ENCODE measurements around the gene HIP1. TPM values are rescaled to one million over a fixed set of nuclear protein-coding genes. Genes with fewer than 3 reads are reported as not detected.
"Not testable (repeated sequence)": the region's sequence is repeated elsewhere in the genome, so short reads cannot be mapped to it uniquely, and the experiment has no call there.

Gene HIP1
- total RNA-seq, 1 donor from 2014 or later, result 65.5 TPM

GRCh38 chr7:75689246-75690099 lies 49.3 kb downstream of the HIP1 start:
- Mint-ChIP-seq H3K4me3 (ENCODE audit: unreplicated experiment) (no peak overlapping the region), H3K27me3 (ENCODE audit: unreplicated experiment) (peaks cover 2% of the 10 kb centered on the region), H3K9me3 (ENCODE audit: unreplicated experiment) (peaks cover 4% of the 10 kb centered on the region), H3K27ac (ENCODE audit: unreplicated experiment) (no peak overlapping the region), H3K4me1 (ENCODE audit: low read depth, unreplicated experiment) (no peaks in the 10 kb centered on the region), H3K36me3 (ENCODE audit: unreplicated experiment) (no peaks in the 10 kb centered on the region)
- no peak for TF ChIP-seq CTCF (IDR thresholded peaks at IDR 0.05; ENCODE audit: partially characterized antibody, unreplicated experiment)
- DNase-seq, result no peak

GRCh38 chr7:75688200-75689136 lies 50.3 kb downstream of the HIP1 start:
- Mint-ChIP-seq H3K4me3 (ENCODE audit: unreplicated experiment) (no peak overlapping the region), H3K27me3 (ENCODE audit: unreplicated experiment) (peaks cover 2% of the 10 kb centered on the region), H3K27ac (ENCODE audit: unreplicated experiment) (no peak overlapping the region), H3K9me3 (ENCODE audit: unreplicated experiment) (peaks cover 2% of the 10 kb centered on the region), H3K4me1 (ENCODE audit: low read depth, unreplicated experiment) (no peaks in the 10 kb centered on the region), H3K36me3 (ENCODE audit: unreplicated experiment) (no peaks in the 10 kb centered on the region)
- peak; percentile 26 for DNase-seq
- no peak for TF ChIP-seq CTCF (IDR thresholded peaks at IDR 0.05; ENCODE audit: partially characterized antibody, unreplicated experiment)

- Mint-ChIP-seq H3K36me3 (ENCODE audit: unreplicated experiment) (no peaks in the 10 kb centered on the region), H3K27me3 (ENCODE audit: unreplicated experiment) (peaks cover 2% of the 10 kb centered on the region), H3K4me1 (ENCODE audit: low read depth, unreplicated experiment) (no peaks in the 10 kb centered on the region), H3K27ac (ENCODE audit: unreplicated experiment) (no peak overlapping the region), H3K4me3 (ENCODE audit: unreplicated experiment) (no peak overlapping the region), H3K9me3 (ENCODE audit: unreplicated experiment) (peaks cover 2% of the 10 kb centered on the region)
- TF ChIP-seq CTCF (IDR thresholded peaks at IDR 0.05; ENCODE audit: partially characterized antibody, unreplicated experiment), result no peak
- no peak for DNase-seq
Measured at GRCh38 chr7:75687246-75688088, 51.3 kb downstream of the HIP1 start.

GRCh38 chr7:75686551-75686950 lies 52.2 kb downstream of the HIP1 start:
- Mint-ChIP-seq H3K27me3 (ENCODE audit: unreplicated experiment) (peaks cover 2% of the 10 kb centered on the region), H3K36me3 (ENCODE audit: unreplicated experiment) (no peaks in the 10 kb centered on the region), H3K9me3 (ENCODE audit: unreplicated experiment) (peaks cover 2% of the 10 kb centered on the region), H3K27ac (ENCODE audit: unreplicated experiment) (no peak overlapping the region), H3K4me1 (ENCODE audit: low read depth, unreplicated experiment) (no peaks in the 10 kb centered on the region), H3K4me3 (ENCODE audit: unreplicated experiment) (no peak overlapping the region)
- DNase-seq, result no peak
- TF ChIP-seq CTCF (IDR thresholded peaks at IDR 0.05; ENCODE audit: partially characterized antibody, unreplicated experiment), result no peak

- H3K4me3 Mint-ChIP-seq (ENCODE audit: unreplicated experiment); H3K27me3 Mint-ChIP-seq (ENCODE audit: unreplicated experiment); H3K4me1 Mint-ChIP-seq (ENCODE audit: low read depth, unreplicated experiment); H3K36me3 Mint-ChIP-seq (ENCODE audit: unreplicated experiment); H3K9me3 Mint-ChIP-seq (ENCODE audit: unreplicated experiment); DNase-seq; H3K27ac Mint-ChIP-seq (ENCODE audit: unreplicated experiment): not testable (repeated sequence)
Measured at GRCh38 chr7:75682052-75682451, 56.7 kb downstream of the HIP1 start.

Data from glutamatergic neuron (in vitro differentiated cells).